ENCODE measurements around the gene CLEC14A.

Gene CLEC14A

DNA sequence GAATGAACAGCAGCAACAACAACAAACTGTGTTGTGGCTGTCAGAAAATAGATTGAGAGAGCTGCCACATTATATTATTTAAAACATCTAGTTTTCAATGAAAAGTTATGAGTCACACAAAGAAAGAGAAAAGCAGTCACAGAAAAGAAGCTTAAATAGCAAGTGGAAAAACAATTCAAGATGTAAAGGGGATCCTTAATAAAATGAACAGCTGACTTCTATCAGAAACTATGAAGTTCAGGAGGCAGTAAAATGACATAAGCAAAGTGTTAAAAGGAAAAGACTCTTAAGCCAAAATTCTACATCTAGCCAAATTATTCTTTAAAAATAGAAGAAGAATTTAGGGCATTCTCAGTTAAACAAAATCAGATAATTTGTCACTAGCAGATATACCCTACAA is 5.6 kb downstream of the CLEC14A start:
- no peak for DNase-seq (ENCODE audit: low read depth in 2 of 3, low spot score in 2 of 3)

DNA sequence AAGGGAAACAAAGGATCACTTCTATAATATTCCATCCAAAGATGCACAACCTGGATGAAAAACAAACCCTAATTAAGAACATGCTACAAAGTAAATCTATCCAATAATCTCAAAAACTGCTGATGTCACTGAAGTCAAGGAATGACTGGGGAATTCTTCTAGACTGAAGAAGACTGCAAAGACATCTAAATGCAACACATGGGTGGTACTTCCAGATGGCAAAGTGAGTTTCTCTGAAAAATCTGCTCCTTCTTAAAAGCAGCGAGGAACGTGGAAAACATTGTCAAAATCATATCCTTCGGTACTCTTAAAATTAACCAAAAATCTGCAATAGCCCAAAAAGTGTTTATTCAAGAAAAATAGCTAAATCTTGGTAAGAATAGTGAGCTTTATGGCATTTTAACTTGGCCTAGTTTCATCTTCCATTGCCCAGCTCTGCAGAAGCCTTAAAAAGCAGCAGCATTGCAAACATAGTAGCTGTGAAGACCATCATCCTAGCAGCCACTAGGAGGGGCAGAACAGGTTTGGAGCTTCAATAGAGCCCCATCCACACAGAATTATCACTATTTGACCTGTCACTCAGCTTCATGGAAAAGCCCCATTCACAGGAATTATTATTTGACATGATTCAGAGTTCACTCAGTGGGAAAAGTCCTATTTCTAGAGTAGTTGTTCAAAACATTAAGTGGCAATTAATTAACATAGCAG is 7.4 kb downstream of the CLEC14A start:
- DNase-seq (ENCODE audit: low read depth in 2 of 3, low spot score in 2 of 3) = no peak

DNA sequence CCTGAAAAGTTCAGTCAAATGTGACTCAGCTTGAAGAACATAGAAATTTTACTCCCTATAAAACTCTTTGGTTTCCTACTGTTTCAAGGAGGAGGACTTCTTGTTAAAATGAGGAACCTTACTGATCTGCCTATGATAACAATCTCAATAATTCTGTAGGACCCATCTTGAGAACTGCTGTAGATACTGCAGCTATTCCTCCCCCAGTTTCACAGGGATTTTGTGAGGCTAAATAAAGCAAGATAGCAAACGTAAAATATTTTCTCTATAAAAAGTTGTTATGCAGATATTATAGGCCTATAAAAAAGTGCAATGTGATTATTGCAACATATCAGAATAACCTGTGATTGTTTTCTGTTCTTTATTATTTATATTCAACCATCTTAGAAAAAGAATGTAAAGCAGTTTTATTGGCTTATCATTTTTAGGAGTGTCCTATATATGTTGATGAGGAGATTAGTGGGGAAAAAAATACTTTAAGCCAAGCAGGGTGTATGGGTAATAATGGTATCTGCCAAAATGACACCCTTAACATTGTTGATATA is 12.1 kb downstream of the CLEC14A start:
- no peak for DNase-seq (ENCODE audit: low read depth in 2 of 3, low spot score in 2 of 3)

DNA sequence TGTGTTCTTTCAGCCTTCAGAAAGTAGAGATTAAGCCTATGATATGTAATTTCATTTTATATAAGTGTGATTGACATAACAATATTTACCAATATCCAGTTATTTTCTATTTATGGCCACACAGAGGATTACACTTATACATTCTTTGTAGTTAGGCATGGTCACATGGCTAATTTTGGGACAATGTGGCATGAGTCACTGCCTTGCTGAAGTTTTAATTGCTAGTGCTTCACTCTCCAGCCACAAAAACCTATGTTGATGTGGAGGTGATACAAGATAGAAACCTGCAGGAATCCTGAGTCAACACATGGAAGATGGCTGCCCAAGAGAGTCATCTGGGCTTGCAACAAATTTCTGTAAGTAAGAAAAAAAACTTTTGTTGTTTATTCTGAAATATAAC is 17.0 kb downstream of the CLEC14A start:
- DNase-seq (ENCODE audit: low read depth in 2 of 3, low spot score in 2 of 3) = no peak

DNA sequence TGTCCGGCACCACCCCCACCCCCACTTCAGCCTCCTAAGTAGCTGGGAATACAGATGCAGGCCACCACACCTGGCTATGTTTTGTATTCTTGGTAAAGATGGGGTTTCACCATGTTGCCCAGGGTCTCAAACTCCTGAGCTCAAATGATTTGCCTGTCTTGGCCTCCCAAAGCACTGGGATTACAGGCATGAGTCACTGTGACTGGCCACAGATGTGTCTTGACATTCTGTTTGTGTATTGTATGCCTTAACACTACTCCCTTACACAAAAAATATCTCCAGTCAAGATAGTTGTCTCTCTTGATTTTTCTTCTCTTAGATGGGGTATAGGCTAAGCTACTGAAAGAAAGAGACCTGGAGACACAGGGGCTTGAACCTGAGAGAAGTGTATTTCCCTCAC is 17.6 kb downstream of the CLEC14A start:
- no peak for DNase-seq (ENCODE audit: low read depth in 2 of 3, low spot score in 2 of 3)

DNA sequence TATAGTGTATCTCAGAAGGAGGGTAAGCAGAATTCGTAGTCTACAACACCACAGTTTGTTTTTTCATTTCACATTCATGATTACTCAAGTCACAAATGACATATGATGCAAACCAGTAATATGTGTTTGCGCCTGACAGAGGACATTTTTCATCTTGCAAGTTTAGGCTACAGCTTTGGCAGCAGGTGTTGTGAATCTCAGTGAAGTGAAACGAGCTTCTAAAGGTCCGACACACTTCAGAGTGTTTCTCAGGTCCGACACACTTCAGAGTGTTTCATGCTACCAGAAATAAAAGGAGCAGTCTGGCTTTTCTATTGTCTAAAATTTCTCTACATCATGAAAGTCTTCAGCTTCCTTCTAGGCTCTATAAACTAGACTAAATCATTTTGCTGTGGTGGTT is 22.7 kb downstream of the CLEC14A start:
- no peak for DNase-seq (ENCODE audit: low read depth in 2 of 3, low spot score in 2 of 3)

DNA sequence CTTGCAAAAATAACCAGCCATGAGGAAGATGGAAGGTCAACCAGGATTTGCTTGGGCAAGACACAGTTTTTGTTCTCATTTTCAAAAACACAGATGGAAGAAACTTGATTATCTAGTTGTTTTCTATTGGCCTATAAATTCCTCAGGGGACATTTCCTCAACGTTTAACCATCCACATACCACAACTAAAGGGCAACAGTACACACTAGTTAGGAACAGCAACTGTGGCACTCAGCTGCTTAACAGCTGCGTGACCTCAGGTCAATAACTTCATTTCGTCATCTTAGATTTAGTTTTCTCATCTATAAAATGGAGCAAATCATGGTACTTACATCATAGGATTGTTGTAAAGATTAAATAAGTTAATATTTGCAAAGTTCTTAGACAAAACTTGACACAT is 29.5 kb downstream of the CLEC14A start:
- no peak for DNase-seq (ENCODE audit: low read depth in 2 of 3, low spot score in 2 of 3)

DNA sequence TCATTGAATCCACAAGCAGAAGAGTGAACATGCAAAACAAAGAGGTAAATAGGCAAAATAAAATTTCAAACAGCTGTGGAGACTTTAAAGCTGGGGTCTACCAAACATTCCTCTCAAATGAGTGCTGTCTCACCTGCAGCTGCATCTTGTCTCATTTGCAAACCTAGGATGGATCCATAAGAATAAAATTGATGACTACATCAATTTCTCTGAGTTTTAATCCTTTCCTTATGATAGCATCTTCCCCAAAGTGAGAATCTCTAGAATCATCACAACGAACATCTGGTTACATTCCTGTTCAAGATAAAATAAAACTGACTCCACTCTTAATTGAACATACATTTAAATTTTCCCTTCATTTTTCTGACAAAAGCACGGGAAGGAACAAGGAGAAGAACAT is 29.9 kb downstream of the CLEC14A start:
- no peak for DNase-seq (ENCODE audit: low read depth in 2 of 3, low spot score in 2 of 3)

DNA sequence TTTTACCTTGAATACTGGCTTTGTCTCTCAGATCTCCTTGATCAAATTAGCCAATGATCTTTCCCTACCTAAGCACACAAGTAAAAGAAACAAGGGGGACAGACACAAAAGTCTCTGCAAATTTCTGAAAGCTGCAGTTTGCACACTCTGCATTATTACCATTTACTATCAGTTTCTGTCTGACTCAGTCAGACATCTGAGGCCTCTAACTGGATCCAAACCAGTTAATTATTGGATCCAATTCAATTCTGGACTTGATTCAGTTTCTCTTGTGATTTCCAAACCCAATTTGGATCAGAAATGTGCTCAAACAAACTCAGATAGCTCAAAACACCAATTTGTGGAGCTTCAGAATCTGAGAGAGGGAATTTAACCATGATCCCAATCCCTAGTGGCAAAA is 31.6 kb downstream of the CLEC14A start:
- DNase-seq (ENCODE audit: low read depth in 2 of 3, low spot score in 2 of 3) = no peak

DNA sequence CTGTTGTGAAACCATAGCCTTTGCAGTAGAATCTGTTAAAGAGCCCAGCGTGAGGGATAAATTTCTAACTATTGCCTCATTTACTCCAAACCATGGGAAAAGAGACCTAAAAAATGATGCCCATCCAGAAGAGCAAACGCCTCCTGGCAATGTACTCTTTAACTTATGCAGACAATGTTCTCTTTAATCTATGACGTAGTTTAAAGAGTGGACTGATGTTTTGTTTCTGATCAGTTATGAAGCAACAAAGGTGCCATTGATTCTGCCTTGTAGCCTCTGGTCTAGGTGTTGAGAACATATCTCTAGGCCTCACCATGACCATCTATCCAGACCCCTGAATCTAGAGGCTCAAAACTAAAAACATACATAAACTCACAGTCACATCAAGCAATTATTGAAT is 34.8 kb downstream of the CLEC14A start:
- no peak for DNase-seq (ENCODE audit: low read depth in 2 of 3, low spot score in 2 of 3)

DNA sequence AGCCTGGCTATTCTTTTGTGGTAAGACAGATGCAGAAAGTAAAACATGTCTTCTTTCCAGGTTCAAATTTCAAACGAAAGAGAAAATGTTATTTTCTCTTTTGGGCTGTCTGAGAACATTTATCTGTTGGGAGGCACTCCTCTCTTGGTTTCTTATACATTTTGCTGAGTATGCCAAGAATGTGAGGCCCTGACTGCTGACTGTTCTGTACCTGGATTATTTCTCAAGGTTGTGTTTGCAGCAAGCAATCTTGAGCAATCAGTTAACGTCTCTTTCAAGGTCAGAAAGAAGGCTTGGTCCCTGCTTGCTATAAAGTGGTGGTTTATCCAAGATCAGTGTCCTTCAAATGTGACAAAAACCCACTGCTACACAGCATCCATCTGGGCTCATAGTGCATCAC is 38.3 kb downstream of the CLEC14A start:
- no peak for DNase-seq (ENCODE audit: low read depth in 2 of 3, low spot score in 2 of 3)

DNA sequence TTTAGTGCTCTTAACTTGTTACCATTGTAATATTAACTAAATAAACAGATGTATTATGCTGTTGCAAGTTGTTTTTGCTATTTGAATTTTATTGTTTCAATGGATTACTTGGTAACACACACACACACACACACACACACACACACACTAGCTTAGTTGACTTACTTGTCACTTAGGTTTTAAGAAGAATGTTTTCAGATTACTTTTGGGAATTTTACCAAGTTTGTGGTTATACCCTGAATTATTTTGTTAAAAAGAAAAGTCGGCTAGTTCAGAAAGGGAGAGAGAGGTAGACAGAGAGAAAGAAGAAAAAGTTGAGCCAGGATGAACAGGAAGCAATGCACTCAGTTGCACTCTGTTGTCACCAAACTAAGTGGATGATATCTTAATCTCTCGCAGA is 42.9 kb downstream of the CLEC14A start:
- no peak for DNase-seq (ENCODE audit: low read depth in 2 of 3, low spot score in 2 of 3)

DNA sequence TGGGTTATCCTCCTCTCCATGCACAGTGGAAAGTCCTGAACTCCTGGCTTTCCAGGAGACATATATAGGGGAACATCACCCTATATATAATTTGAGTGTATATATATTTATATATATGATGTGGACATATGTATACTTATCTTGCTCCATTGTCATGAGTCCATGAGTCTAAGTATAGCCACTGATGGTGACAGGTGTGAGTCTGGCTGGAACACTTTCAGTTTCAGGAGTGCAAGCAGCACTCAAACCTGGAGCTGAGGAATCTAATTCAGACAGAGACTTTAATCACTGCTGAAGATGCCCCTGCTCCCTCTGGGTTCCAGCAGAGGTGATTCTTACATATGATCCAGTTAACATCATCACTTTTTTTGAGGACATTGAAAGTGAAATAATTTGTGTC is 43.8 kb downstream of the CLEC14A start:
- no peak for DNase-seq (ENCODE audit: low read depth in 2 of 3, low spot score in 2 of 3)

DNA sequence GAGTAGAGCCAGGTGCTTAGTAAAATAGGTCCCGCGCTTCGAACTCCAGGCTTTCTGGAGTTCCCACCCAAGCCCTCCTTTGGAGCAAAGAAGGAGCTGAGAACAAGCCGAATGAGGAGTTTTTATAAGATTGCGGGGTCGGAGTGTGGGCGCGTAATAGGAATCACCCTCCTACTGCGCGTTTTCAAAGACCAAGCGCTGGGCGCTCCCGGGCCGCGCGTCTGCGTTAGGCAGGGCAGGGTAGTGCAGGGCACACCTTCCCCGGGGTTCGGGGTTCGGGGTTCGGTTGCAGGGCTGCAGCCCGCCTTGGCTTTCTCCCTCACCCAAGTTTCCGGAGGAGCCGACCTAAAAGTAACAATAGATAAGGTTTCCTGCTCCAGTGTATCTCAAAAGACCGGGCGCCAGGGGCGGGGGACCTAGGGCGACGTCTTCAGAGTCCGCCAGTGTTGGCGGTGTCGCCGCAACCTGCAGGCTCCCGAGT is 44.6 kb downstream of the CLEC14A start:
- no peak for DNase-seq (ENCODE audit: low read depth in 2 of 3, low spot score in 2 of 3)

DNA sequence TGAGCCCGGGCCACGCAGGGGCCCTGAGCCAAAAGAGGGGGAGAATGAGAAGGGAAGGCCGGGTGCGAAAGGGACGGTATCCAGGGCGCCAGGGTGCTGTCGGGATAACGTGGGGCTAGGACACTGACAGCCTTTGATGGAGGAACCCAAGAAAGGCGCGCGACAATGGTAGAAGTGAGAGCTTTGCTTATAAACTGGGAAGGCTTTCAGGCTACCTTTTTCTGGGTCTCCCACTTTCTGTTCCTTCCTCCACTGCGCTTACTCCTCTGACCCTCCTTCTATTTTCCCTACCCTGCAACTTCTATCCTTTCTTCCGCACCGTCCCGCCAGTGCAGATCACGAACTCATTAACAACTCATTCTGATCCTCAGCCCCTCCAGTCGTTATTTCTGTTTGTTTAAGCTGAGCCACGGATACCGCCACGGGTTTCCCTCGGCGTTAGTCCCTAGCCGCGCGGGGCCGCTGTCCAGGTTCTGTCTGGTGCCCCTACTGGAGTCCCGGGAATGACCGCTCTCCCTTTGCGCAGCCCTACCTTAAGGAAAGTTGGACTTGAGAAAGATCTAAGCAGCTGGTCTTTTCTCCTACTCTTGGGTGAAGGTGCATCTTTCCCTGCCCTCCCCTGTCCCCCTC is 45.2 kb downstream of the CLEC14A start:
- DNase-seq (ENCODE audit: low read depth in 2 of 3, low spot score in 2 of 3) = no peak

DNA sequence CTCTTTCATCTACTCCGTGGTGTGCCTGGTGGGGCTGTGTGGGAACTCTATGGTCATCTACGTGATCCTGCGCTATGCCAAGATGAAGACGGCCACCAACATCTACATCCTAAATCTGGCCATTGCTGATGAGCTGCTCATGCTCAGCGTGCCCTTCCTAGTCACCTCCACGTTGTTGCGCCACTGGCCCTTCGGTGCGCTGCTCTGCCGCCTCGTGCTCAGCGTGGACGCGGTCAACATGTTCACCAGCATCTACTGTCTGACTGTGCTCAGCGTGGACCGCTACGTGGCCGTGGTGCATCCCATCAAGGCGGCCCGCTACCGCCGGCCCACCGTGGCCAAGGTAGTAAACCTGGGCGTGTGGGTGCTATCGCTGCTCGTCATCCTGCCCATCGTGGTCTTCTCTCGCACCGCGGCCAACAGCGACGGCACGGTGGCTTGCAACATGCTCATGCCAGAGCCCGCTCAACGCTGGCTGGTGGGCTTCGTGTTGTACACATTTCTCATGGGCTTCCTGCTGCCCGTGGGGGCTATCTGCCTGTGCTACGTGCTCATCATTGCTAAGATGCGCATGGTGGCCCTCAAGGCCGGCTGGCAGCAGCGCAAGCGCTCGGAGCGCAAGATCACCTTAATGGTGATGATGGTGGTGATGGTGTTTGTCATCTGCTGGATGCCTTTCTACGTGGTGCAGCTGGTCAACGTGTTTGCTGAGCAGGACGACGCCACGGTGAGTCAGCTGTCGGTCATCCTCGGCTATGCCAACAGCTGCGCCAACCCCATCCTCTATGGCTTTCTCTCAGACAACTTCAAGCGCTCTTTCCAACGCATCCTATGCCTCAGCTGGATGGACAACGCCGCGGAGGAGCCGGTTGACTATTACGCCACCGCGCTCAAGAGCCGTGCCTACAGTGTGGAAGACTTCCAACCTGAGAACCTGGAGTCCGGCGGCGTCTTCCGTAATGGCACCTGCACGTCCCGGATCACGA is 46.0 kb downstream of the CLEC14A start:
- DNase-seq (ENCODE audit: low read depth in 2 of 3, low spot score in 2 of 3) = no peak

DNA sequence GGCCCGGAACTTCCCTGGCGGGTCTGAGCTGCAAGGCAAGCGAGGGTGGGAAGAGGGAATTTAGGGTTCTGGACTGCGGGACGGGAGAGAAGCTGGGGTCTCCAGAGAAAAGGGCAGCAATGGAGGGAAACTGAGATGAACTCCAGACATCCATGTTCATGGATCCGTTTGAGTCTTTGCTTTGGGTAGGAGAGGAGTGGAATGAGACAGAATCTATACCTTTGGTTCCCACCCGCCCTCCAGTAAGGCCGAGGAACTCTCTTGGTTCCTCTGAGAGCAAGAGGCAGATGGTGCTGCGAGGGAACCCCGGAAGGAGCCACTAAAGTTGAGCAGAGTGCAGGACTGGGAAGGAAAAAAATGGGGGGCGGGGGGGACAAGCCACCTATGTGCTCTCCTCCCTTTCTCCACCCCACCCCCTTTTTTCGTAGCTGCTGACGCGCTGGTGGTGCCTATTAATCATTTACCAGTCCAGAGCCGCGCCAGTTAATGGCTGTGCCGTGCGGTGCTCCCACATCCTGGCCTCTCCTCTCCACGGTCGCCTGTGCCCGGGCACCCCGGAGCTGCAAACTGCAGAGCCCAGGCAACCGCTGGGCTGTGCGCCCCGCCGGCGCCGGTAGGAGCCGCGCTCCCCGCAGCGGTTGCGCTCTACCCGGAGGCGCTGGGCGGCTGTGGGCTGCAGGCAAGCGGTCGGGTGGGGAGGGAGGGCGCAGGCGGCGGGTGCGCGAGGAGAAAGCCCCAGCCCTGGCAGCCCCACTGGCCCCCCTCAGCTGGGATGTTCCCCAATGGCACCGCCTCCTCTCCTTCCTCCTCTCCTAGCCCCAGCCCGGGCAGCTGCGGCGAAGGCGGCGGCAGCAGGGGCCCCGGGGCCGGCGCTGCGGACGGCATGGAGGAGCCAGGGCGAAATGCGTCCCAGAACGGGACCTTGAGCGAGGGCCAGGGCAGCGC is 47.0 kb downstream of the CLEC14A start:
- DNase-seq (ENCODE audit: low read depth in 2 of 3, low spot score in 2 of 3) = no peak

DNA sequence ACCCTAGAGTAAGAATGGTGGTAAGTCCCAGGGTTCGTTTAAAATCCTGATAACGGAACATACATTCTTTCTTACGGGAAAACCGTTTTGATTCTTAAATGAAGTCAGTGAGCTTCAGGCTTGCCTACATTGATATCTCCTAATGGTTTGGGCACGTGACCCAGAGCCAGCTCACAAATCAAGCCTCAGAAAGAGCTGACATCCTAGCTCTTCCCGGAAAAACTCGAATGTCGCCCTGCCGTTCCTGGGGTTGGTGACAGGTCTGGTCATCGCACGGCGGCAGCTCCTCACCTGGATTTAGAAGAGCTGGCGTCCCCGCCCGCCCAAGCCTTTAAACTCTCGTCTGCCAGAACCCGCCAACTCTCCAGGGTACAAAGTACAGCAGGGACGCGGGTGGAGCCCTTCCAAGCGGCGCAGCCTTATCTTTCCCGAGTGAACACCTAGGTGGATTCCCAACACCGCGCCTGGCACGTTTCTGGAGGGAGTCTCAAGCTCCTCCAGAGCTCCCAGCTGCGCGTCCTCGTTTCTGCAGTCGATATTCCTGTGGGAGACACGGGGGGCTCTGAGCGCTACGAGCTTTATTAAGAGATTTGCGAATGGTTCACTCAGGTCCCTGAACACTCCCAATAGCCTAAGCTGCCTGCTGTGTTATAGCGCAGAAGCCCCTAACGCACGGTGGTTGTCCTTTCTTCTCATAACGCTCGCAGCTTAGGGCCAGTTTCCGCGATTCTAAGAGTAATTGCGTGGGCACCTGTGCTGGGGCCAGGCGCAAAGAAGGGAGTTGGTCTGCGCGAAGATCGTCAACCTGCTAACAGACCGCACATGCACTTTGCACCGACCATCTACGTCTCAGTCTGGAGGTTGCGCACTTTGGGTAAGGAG is 47.9 kb downstream of the CLEC14A start, which contains the start of gene SSTR1:
Gene SSTR1, plus strand, starts transcription at position 169 of the 882 bp plus-strand sequence. CDS start 1,486 bp downstream, outside the sequence.
- no peak for DNase-seq (ENCODE audit: low read depth in 2 of 3, low spot score in 2 of 3)

DNA sequence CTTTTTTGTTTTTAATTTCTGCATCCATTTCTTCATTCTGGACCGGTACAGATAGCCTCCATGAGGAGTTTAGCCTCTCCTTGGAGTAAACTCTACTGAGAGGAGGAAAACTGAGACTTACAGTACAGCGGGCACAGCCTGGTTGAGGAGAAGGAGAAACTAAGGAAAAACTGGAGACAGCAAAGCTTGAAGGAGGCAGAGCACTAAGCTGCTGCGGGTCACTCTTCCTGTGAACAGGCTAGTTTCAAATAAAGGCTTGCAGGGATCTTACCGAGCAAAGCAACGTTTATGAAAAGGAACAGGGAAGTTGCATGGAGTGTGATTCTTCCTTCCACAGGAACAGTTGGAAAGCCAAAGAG is 48.5 kb downstream of the CLEC14A start:
- DNase-seq (ENCODE audit: low read depth in 2 of 3, low spot score in 2 of 3) = no peak

Data from activated CD8-positive, alpha-beta memory T cell treated with anti-CD3 and anti-CD28 coated beads for 48 hours (primary cell).